AG10803 (cell line): ENCODE data around the gene RSPH1.

Experiments
- DNase-seq: peaks from one replicate; pipeline ENCODE4 v3.0.0; 2010; ENCODE audit warnings: low read depth
- H3K4me3 ChIP-seq: 2 replicates; pipeline ENCODE4 v1.5.1; 2011; ENCODE audit warnings: mild to moderate bottlenecking, low read length, control low read depth
- CTCF ChIP-seq: conservative IDR thresholded peaks from 2 replicates; pipeline ENCODE4 v1.5.1; 2011; ENCODE audit warnings: mild to moderate bottlenecking, low read length, control low read depth, inconsistent platforms

RSPH1 gene

GRCh38 chr21:42441963-42442362, 54.1 kb downstream of the RSPH1 start:
- TF ChIP-seq CTCF: no peak
- no peak overlapping the region for H3K4me3 ChIP-seq
- no peak for DNase-seq

DNA sequence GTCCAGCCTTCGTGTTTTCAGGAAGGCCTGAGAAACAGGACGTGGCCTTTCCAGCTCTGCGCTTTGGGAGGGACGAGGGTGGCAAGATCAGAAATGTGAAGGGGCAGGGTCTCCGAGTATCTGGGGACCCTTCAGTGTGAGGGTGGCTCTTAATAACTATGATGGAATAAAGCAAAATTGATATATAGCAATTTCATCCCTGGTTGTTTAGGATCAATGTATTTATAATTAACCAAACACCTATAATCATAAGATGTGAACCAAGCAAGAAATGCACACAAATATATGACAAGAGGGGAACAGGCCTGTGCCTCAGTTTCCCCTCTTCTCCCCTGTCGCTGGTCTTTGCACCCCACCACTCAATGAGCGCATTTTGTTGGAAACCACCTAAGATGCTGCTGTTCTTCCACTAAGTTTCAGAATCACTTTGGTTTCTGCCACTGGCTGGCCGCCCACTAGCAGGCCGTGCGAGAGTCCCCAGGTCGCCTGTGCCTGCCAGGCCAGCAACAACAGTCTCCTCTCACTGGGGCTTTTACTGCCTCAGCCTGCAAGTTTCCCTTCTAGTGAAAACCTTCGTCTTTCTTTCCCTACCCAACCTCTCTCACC, 55.7 kb downstream of the RSPH1 start:
- no peak for TF ChIP-seq CTCF
- DNase-seq: no peak
- no peak overlapping the region for H3K4me3 ChIP-seq

DNA sequence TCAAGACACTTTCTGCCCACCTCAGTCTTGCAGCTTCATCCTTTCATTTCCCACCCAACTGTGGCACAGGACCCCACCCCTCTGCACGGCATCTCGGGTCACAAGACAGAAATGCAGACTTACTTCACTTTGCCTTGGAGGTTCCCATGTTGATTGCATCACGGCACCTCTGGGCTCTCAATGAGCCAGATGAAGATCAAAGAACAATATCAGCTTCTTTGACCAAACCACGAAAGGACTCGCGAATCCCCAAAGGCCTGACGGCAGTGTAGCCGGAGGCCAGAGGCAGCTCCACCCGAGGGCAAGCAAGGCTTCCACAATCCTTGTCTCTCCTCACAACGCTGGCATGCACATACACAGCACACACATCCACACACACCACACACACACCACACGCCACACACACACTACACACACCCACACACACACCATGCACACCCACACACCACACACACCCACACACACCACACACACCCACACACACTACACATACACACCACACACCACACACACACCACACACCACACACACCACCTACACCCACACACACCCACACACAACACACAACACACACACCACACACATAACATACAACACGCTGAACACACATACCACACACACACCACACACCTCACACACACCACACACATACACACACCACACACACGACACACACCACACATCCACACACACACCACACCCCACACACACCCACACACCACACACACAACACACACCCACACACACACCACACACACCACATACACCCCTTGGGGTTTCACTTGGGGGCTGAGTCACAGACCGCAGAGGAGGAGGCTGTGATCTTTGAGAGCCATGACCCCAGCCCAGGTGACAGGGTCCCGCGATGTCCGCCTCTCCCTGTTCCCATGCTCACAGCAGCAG, 56.5 kb downstream of the RSPH1 start:
- TF ChIP-seq CTCF: no peak
- H3K4me3 ChIP-seq: no peak overlapping the region
- DNase-seq: no peak

GRCh38 chr21:42438316-42439205, 57.5 kb downstream of the RSPH1 start:
- DNase-seq: no peak
- no peak overlapping the region for H3K4me3 ChIP-seq
- no peak for TF ChIP-seq CTCF

DNA sequence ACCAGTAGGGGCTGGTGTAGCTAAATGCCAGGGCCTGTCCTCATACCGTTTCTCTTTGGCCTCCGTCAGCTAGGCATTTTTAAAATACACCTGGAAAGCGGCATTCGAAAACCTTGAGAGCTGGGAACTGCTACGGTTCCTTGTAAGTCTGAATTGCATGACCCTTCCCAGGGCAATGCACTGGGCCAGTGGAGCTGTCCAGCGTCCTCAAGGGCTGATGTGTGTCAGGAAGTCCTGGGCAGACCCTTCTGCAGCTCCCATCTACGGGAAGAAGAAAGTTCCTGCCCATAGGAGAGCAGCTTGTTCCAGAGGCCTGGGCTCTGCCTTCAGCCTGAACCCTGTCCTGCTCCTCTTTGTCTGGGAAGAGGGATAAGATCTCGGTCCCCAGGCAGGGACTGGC, 58.2 kb downstream of the RSPH1 start:
- no peak overlapping the region for H3K4me3 ChIP-seq
- DNase-seq: no peak
- no peak for TF ChIP-seq CTCF

DNA sequence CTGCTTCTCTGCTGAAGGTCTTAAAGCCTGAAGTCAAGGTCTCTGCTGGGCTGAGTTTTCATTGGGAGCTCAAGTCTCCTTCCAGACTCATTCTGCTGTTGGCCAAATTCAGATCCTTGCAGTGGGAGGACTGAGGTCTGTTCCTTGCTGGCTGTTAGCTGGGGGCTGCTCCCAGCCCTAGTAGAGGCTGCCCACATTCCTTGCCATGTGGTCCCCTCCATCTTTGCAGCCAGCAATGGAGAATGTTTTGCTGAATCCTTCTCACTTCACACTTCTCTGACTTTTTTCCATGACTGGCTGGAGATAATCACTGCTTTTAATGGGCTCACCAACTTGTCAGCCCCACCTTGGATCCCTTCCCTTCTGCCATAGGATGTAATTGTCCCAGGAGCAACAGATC, 59.1 kb downstream of the RSPH1 start:
- no peak for TF ChIP-seq CTCF
- H3K4me3 ChIP-seq: no peak overlapping the region

More for the DNA sequence above, 59.1 kb downstream of the RSPH1 start:
- no peak for DNase-seq
